ENCODE results near the gene ARL2. TPM values are rescaled to one million over a fixed set of nuclear protein-coding genes. Genes with fewer than 3 reads are reported as not detected.

Gene ARL2
- total and polyA plus RNA-seq, 2 experiments from 2014 or later, result 115 to 155 TPM

DNA sequence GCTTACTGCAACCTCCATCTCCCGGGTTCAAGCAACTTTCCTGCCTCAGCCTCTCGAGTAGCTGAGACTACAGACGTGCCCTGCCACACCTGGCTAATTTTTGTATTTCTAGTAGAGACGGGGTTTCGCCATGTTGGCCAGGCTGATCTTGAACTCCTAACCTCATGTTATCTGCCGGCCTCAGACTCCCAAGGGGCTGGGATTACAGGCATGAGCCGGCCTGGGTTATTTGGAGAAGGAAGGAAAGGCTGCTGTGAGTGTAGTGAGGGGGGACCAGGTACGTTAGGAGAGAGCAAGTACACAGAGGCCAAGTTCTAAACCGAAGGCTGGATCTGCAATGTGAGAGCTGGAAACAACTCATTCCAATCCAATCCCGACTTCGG, 17.6 kb upstream of the ARL2 start:
- H3K9me3 ChIP-seq (ENCODE audit: low read depth), result no peaks in the 10 kb centered on the region
- no peak for DNase-seq
- peaks cover 6% of the 10 kb centered on the region for H3K4me1 ChIP-seq (ENCODE audit: insufficient read depth)
- peak overlapping the region; percentile 55 for H3K4me3 ChIP-seq
- peak overlapping the region; percentile 80 for H2AFZ ChIP-seq
- H3K4me2 ChIP-seq (ENCODE audit: unreplicated experiment), result peak overlapping the region; percentile 71
- peak overlapping the region; percentile 36; the same call in 1 of the 2 replicates for H3K9ac ChIP-seq
- H3K27me3 ChIP-seq (replicated peaks; ENCODE audit: insufficient read depth), result no peaks in the 10 kb centered on the region
- H3K9me2 ChIP-seq (ENCODE audit: insufficient read depth), result no peaks in the 10 kb centered on the region
- 41 to 42% methylated on average over 11 of the region's 11 CpGs for WGBS, 2 experiments (ENCODE audit: low coverage in 1 of 2, low lambda C conversion rate in 2 of 2, missing lambda C conversion rate in 2 of 2)
- no peaks in the 10 kb centered on the region for H4K20me1 ChIP-seq (ENCODE audit: insufficient read depth)
- H3K27ac ChIP-seq, result no peak overlapping the region
- H3F3A ChIP-seq (ENCODE audit: insufficient read depth), result no peaks in the 10 kb centered on the region
- H3K79me2 ChIP-seq (ENCODE audit: insufficient read depth), result no peaks in the 10 kb centered on the region
- TF ChIP-seq EZH2phosphoT487 (IDR thresholded peaks at IDR 0.05; ENCODE audit: insufficient read depth, low read depth), result no peak
- TF ChIP-seq EZH2 (IDR thresholded peaks at IDR 0.05; ENCODE audit: insufficient read depth, poor library complexity, severe bottlenecking), result no peak
- H3K36me3 ChIP-seq (ENCODE audit: low read depth), result no peaks in the 10 kb centered on the region
- in situ Hi-C loops (cut with MboI), result no loop called here

DNA sequence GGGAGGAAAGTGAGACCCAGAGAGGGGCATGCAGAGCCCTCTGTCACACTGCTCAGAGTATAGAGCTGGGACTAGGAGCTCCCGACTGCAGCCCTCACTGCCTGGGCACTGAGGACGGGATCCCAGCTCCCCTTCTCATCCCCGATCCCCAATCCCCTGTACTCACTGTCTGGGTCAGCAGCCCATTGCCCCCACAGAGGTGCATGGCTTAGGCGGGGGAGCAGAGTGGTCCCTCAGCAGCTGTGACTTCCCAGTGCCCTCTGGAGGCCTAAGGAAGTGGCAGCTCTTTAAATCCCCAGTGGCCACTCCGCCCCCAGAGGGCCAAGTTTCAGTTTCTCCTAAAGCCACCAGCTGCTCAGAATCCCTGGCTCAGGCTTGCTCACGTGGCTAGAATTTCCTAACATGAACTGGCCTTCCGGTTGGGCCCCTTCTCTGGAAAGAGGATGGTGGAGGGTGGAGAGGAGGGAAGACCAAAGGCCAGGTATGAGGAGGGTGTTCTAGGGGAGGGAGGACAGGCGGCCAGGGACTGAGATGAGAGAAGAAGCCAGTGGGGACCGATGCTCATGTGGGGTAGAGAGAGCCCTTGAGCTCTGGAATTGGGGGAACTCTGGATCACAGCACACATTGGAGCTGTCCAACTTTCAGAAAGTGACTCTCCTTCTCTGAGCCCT, 17.1 kb upstream of the ARL2 start, which contains the start of gene BATF2:
Gene BATF2, minus strand, starts transcription at position 262 of the 671 bp plus-strand sequence. Its CDS starts 57 bp downstream, at position 205.
- no peak for TF ChIP-seq EZH2 (IDR thresholded peaks at IDR 0.05; ENCODE audit: insufficient read depth, poor library complexity, severe bottlenecking)
- no peak for TF ChIP-seq EZH2phosphoT487 (IDR thresholded peaks at IDR 0.05; ENCODE audit: insufficient read depth, low read depth)
- no peak within 1 kb of the TSS for H3K27ac ChIP-seq
- DNase-seq, result peak; percentile 78

DNA sequence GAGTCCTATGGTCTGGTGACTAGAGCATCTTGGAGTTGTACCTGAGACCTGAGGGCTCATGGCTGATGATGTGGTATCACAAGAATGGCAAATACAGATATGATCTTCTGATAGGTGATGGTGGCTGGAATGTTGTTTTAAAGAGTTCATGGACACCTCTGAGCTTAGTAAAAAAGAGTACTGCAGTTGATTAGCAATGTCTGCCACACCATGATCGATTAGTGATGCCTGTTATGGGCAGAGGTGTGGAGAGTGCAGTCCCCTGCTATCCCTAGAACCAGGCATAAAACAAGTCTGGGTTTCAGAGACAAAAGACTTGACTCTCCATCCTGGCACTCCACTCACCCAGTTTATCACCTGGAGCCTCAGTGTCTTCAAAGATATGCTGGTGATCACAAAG, 15.8 kb upstream of the ARL2 start:
- Histone ChIP-seq H3K9ac (no peak overlapping the region), H3K27ac (no peak overlapping the region), H2AFZ (no peak overlapping the region), H3F3A (ENCODE audit: insufficient read depth) (no peaks in the 10 kb centered on the region), H3K9me2 (ENCODE audit: insufficient read depth) (no peaks in the 10 kb centered on the region), H3K36me3 (ENCODE audit: low read depth) (no peaks in the 10 kb centered on the region), H3K79me2 (ENCODE audit: insufficient read depth) (no peaks in the 10 kb centered on the region), H3K27me3 (replicated peaks; ENCODE audit: insufficient read depth) (no peaks in the 10 kb centered on the region), H3K4me2 (ENCODE audit: unreplicated experiment) (no peak overlapping the region), H3K4me1 (ENCODE audit: insufficient read depth) (peaks cover 6% of the 10 kb centered on the region), H3K9me3 (ENCODE audit: low read depth) (no peaks in the 10 kb centered on the region), H3K4me3 (no peak overlapping the region), H4K20me1 (ENCODE audit: insufficient read depth) (no peaks in the 10 kb centered on the region)
- 82 to 94% methylated on average over 1 of the region's 1 CpG for WGBS, 2 experiments (ENCODE audit: low coverage in 1 of 2, low lambda C conversion rate in 2 of 2, missing lambda C conversion rate in 2 of 2)
- in situ Hi-C loops (cut with MboI), result no loop called here
- TF ChIP-seq EZH2 (IDR thresholded peaks at IDR 0.05; ENCODE audit: insufficient read depth, poor library complexity, severe bottlenecking) (no peak), EZH2phosphoT487 (IDR thresholded peaks at IDR 0.05; ENCODE audit: insufficient read depth, low read depth) (no peak)
- DNase-seq, result no peak

More for the DNA sequence above, 17.1 kb upstream of the ARL2 start, which contains the start of gene BATF2:
- Histone ChIP-seq H3K79me2 (ENCODE audit: insufficient read depth) (no peaks in the 10 kb centered on the region), H2AFZ (peak within 1 kb of the TSS; percentile 80), H3K9me2 (ENCODE audit: insufficient read depth) (no peaks in the 10 kb centered on the region), H4K20me1 (ENCODE audit: insufficient read depth) (no peaks in the 10 kb centered on the region), H3K9ac (peak within 1 kb of the TSS; percentile 36; the same call in 1 of the 2 replicates), H3K4me2 (ENCODE audit: unreplicated experiment) (peak within 1 kb of the TSS; percentile 71), H3K4me1 (ENCODE audit: insufficient read depth) (peaks cover 6% of the 10 kb centered on the region), H3K9me3 (ENCODE audit: low read depth) (no peaks in the 10 kb centered on the region), H3K27me3 (replicated peaks; ENCODE audit: insufficient read depth) (no peaks in the 10 kb centered on the region), H3K36me3 (ENCODE audit: low read depth) (no peaks in the 10 kb centered on the region), H3K4me3 (peak within 1 kb of the TSS; percentile 55), H3F3A (ENCODE audit: insufficient read depth) (no peaks in the 10 kb centered on the region)
- in situ Hi-C loops (cut with MboI), result no loop called here
- WGBS, 2 experiments (ENCODE audit: low coverage in 1 of 2, low lambda C conversion rate in 2 of 2, missing lambda C conversion rate in 2 of 2), result 23 to 26% methylated on average over 9 of the region's 9 CpGs

DNA sequence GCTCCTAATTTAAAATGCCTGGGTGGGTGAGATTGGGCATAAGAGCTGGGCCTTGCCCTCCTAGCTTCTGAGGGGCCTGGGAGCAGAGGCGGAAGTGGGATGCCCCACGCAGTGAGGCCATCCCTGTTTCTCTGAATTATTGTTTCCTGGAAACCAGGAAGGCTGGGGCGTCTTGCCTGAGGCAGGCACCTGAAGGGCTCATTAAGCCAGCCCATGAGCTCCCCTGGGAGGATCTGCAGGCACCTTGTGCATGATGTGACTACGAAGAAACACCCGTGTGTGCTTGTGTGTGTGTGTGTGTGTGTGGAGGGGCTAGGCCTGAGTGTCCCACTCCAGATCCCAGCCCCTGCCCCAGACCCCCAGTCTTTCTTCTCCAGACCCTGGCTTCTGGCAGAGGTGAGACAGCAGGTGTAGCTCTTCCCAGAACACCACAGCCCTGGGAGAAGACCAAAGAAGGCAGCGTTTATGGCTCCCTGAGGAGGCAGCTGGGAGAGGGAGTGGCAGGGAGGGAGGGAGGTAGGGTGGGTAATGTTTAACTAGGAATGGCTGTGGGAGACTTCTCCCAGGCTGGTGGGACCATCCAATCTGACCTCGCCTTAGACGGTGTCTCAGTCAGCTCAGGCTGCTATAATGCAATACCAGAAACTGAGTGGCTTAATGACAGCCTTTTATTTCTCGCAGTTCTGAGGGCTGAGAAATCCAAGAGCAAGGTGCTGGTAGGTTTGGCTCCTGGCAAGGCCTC, 15.1 kb upstream of the ARL2 start:
- Histone ChIP-seq H3K36me3 (ENCODE audit: low read depth) (no peaks in the 10 kb centered on the region), H3K9ac (no peak overlapping the region), H3K79me2 (ENCODE audit: insufficient read depth) (no peaks in the 10 kb centered on the region), H4K20me1 (ENCODE audit: insufficient read depth) (no peaks in the 10 kb centered on the region), H3K4me1 (ENCODE audit: insufficient read depth) (peaks cover 6% of the 10 kb centered on the region), H2AFZ (no peak overlapping the region), H3K9me2 (ENCODE audit: insufficient read depth) (no peaks in the 10 kb centered on the region), H3K4me3 (no peak overlapping the region), H3F3A (ENCODE audit: insufficient read depth) (no peaks in the 10 kb centered on the region), H3K9me3 (ENCODE audit: low read depth) (no peaks in the 10 kb centered on the region), H3K27ac (no peak overlapping the region), H3K4me2 (ENCODE audit: unreplicated experiment) (no peak overlapping the region), H3K27me3 (replicated peaks; ENCODE audit: insufficient read depth) (no peaks in the 10 kb centered on the region)
- DNase-seq, result no peak
- no peak for TF ChIP-seq EZH2 (IDR thresholded peaks at IDR 0.05; ENCODE audit: insufficient read depth, poor library complexity, severe bottlenecking)
- no peak for TF ChIP-seq EZH2phosphoT487 (IDR thresholded peaks at IDR 0.05; ENCODE audit: insufficient read depth, low read depth)
- in situ Hi-C loops (cut with MboI), result no loop called here
- 63 to 69% methylated on average over 9 of the region's 9 CpGs for whole genome bisulfite sequencing, 2 experiments (ENCODE audit: low coverage in 1 of 2, low lambda C conversion rate in 2 of 2, missing lambda C conversion rate in 2 of 2)
